OCI-LY1 (cell line): ENCODE measurements around the gene DSC2.

Experiments
- H2AFZ ChIP-seq: fragments of 200-600 bp; sonication (generic), shearing (Covaris generic); 2 replicates; pipeline ENCODE4 v1.6.0; 2014; ENCODE audit warnings: antibody characterized with exemption, mild to moderate bottlenecking, low read length
- H3F3A ChIP-seq: fragments of 200-600 bp; sonication (generic), shearing (Covaris generic); 2 replicates; pipeline ENCODE4 v1.6.0; 2014; ENCODE audit warnings: mild to moderate bottlenecking, antibody characterized with exemption, low read length, moderate library complexity; ENCODE audit not compliant: insufficient read depth
- H3K27ac ChIP-seq: fragments of 200-600 bp; sonication (generic); 2 replicates; pipeline ENCODE4 v1.5.1; 2014; ENCODE audit warnings: low read length, mixed run types, mild to moderate bottlenecking, low read depth; ENCODE audit not compliant: poor library complexity, severe bottlenecking
- H3K27me3 ChIP-seq: fragments of 200-600 bp; sonication (generic); 2 replicates; pipeline ENCODE4 v1.6.0; 2014; ENCODE audit warnings: antibody characterized with exemption, mild to moderate bottlenecking, low read length, moderate library complexity; ENCODE audit not compliant: insufficient read depth
- H3K36me3 ChIP-seq: fragments of 200-600 bp; sonication (generic); 2 replicates; pipeline ENCODE4 v1.6.1; 2014; ENCODE audit warnings: mild to moderate bottlenecking, antibody characterized with exemption, low read length, moderate library complexity, mixed read lengths; ENCODE audit not compliant: insufficient read depth
- H3K4me1 ChIP-seq: fragments of 200-600 bp; sonication (generic); 2 replicates; pipeline ENCODE4 v1.5.1; 2014; ENCODE audit warnings: mild to moderate bottlenecking, low read length, moderate library complexity; ENCODE audit not compliant: insufficient read depth, severe bottlenecking
- H3K4me2 ChIP-seq: fragments of 200-600 bp; sonication (generic), shearing (Covaris generic); 2 replicates; pipeline ENCODE4 v1.6.1; 2014; ENCODE audit warnings: low read length
- H3K4me3 ChIP-seq: fragments of 200-600 bp; sonication (generic); 2 replicates; pipeline ENCODE4 v1.5.1; 2014; ENCODE audit warnings: low read length, low read depth, mild to moderate bottlenecking, mixed read lengths; ENCODE audit not compliant: poor library complexity, severe bottlenecking
- H3K79me2 ChIP-seq: fragments of 200-600 bp; shearing (Covaris generic); 2 replicates; pipeline ENCODE4 v1.6.1; 2016; ENCODE audit warnings: mixed run types, low read length, mixed read lengths; ENCODE audit not compliant: insufficient read depth
- H3K9ac ChIP-seq: fragments of 200-600 bp; sonication (generic), shearing (Covaris generic); 2 replicates; pipeline ENCODE4 v1.6.1; 2014; ENCODE audit warnings: mild to moderate bottlenecking, low read length, mixed read lengths
- H3K9me2 ChIP-seq: fragments of 200-600 bp; sonication (generic), shearing (Covaris generic); 2 replicates; pipeline ENCODE4 v1.6.1; 2014; ENCODE audit warnings: low read depth, mild to moderate bottlenecking, low read length, mixed read lengths
- H3K9me3 ChIP-seq: fragments of 200-600 bp; shearing (Covaris generic); 2 replicates; pipeline ENCODE4 v1.6.1; 2014; ENCODE audit warnings: low read length, mixed read lengths
- H4K20me1 ChIP-seq: fragments of 200-600 bp; sonication (generic), shearing (Covaris generic); 2 replicates; pipeline ENCODE4 v1.6.0; 2016; ENCODE audit warnings: mild to moderate bottlenecking, low read length; ENCODE audit not compliant: insufficient read depth
- CTCF ChIP-seq: fragments of 200-600 bp; sonication (generic), shearing (Covaris generic); IDR thresholded peaks from 2 replicates; pipeline ENCODE4 v1.5.1; 2017; ENCODE audit warnings: mild to moderate bottlenecking, antibody characterized with exemption, low read length, moderate library complexity, mixed read lengths
- EZH2 ChIP-seq: fragments of 200-600 bp; sonication (generic), shearing (Covaris generic); IDR thresholded peaks from 2 replicates; pipeline ENCODE4 v1.8.0; 2017; ENCODE audit warnings: borderline replicate concordance, mixed run types, mild to moderate bottlenecking, antibody characterized with exemption, low read length, moderate library complexity, mixed read lengths

The DSC2 gene

DNA sequence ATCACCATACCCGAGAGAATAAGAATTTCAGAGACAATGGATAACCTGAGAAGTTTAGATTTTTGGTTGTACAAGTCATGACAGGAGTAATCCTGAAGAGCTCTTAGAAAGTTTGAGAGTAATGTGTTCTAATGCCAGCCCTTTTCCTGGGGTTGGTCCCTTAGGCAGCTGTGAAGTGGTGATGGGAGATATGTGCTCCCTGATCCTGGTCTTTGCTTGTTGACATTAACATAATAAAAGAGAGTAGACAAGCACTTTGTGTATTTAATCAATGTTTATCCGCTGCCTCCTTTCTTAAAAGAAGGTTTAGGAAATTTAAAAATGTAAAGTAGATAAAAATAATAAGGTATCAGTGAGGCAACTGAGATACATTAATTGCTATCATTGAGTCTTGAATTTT, 45.9 kb downstream of the DSC2 start:
- no peaks in the 10 kb centered on the region for H3F3A ChIP-seq
- H3K79me2 ChIP-seq, result no peaks in the 10 kb centered on the region
- no peak overlapping the region for H2AFZ ChIP-seq
- no peaks in the 10 kb centered on the region; the same call in 1 of the 2 replicates for H3K27me3 ChIP-seq
- H3K4me3 ChIP-seq, result no peak overlapping the region
- no peaks in the 10 kb centered on the region for H4K20me1 ChIP-seq
- H3K36me3 ChIP-seq, result no peaks in the 10 kb centered on the region
- no peaks in the 10 kb centered on the region for H3K4me1 ChIP-seq
- H3K9ac ChIP-seq, result no peak overlapping the region
- TF ChIP-seq CTCF, result no peak
- no peak for TF ChIP-seq EZH2
- no peaks in the 10 kb centered on the region for H3K9me2 ChIP-seq
- no peaks in the 10 kb centered on the region for H3K9me3 ChIP-seq
- no peak overlapping the region for H3K4me2 ChIP-seq
- H3K27ac ChIP-seq, result no peak overlapping the region

DNA sequence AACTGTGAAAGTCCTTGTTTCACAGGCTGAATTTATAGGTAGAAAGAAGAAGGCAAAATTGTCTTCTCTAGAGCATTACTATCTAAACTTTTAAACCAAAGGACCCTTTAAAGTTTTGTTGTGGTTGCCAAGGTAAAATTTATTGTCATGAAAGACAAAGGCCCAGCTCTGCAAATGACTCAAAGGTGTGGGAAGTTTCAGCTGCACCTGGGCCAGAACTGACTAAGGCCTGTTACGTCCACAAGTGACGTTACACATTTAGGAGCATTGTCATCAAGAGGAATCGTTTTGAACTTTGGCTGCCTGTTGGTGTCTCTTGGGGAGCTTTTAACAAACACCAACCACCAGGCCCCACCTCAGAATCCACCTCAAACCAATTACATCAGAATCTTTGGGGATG, 51.6 kb downstream of the DSC2 start:
- H3K9me3 ChIP-seq, result no peaks in the 10 kb centered on the region
- H3K36me3 ChIP-seq, result no peaks in the 10 kb centered on the region
- H3K27me3 ChIP-seq, result no peaks in the 10 kb centered on the region
- no peaks in the 10 kb centered on the region for H3K4me1 ChIP-seq
- no peaks in the 10 kb centered on the region for H4K20me1 ChIP-seq
- H3K27ac ChIP-seq, result no peak overlapping the region
- H3K9ac ChIP-seq, result no peak overlapping the region
- no peaks in the 10 kb centered on the region for H3K9me2 ChIP-seq
- TF ChIP-seq CTCF (no peak), EZH2 (no peak)
- no peak overlapping the region for H3K4me3 ChIP-seq
- no peaks in the 10 kb centered on the region for H3K79me2 ChIP-seq
- H3K4me2 ChIP-seq, result no peak overlapping the region
- no peaks in the 10 kb centered on the region for H3F3A ChIP-seq
- H2AFZ ChIP-seq, result no peak overlapping the region

DNA sequence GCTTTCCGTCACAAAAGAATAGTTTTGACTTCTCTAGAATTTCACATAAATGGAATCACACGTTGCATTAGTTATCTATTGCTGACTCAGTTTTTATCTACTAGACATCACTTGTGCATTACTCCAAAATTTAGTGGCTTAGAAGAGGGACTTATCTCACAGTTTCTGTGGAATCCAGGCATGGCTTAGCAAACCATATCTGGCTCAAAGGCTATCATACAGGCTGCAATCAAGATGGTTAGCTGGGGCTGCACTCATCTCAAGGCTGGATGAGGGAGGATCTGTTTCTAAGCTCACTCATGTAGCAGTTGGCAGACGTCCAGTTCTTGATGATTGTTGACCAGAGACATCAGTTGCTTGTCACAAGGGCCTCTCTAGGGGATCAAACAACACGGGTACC, 53.0 kb downstream of the DSC2 start:
- no peak overlapping the region for H2AFZ ChIP-seq
- no peak overlapping the region for H3K9ac ChIP-seq
- no peaks in the 10 kb centered on the region for H3K9me3 ChIP-seq
- no peaks in the 10 kb centered on the region for H4K20me1 ChIP-seq
- TF ChIP-seq EZH2, result no peak
- TF ChIP-seq CTCF, result no peak
- H3K27me3 ChIP-seq, result no peaks in the 10 kb centered on the region
- no peaks in the 10 kb centered on the region for H3K79me2 ChIP-seq
- no peaks in the 10 kb centered on the region for H3K4me1 ChIP-seq
- no peaks in the 10 kb centered on the region for H3K36me3 ChIP-seq
- H3K4me2 ChIP-seq, result no peak overlapping the region
- H3K4me3 ChIP-seq, result no peak overlapping the region
- H3F3A ChIP-seq, result no peaks in the 10 kb centered on the region
- H3K27ac ChIP-seq, result no peak overlapping the region
- no peaks in the 10 kb centered on the region for H3K9me2 ChIP-seq
